ENCODE results near the gene SORCS2. TPM values are rescaled to one million over a fixed set of nuclear protein-coding genes. Genes with fewer than 3 reads are reported as not detected.

Gene SORCS2
- total RNA-seq, 2 experiments from 2014 or later = not detected

GRCh38 chr4:7291372-7292114 lies 99.2 kb downstream of the SORCS2 start:
- peaks cover 1% of the 10 kb centered on the region for H3K27me3 Mint-ChIP-seq
- no peak for DNase-seq
- H3K4me1 Mint-ChIP-seq = no peaks in the 10 kb centered on the region
- H3K9me3 Mint-ChIP-seq = no peaks in the 10 kb centered on the region
- no peak overlapping the region for H3K27ac Mint-ChIP-seq
- no peak overlapping the region for H3K4me3 Mint-ChIP-seq
- H3K36me3 Mint-ChIP-seq = no peaks in the 10 kb centered on the region

DNA sequence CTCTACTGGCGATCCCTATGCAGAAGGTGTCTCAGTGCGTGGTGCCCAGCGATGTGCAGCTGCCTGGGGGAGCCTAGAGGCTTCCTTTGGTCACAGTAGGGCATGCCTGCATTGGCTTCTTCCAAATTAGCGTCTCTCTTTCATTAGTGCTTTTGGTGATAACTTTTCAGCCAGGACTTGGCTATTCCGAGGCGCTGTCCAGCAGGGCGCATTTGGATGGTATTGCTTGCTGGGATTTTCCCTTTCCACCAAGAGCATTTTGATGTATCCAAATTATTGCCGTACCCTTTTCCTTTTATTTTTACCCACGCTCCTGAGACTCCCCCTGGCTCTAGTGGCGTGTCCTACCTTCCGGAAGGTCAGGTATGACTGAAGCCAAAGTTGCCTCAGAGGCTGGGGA lies 101.4 kb downstream of the SORCS2 start:
- H3K9me3 Mint-ChIP-seq = no peaks in the 10 kb centered on the region
- peaks cover 8% of the 10 kb centered on the region for H3K27me3 Mint-ChIP-seq
- H3K36me3 Mint-ChIP-seq = no peaks in the 10 kb centered on the region
- H3K4me1 Mint-ChIP-seq = no peaks in the 10 kb centered on the region
- no peak for DNase-seq
- H3K27ac Mint-ChIP-seq = no peak overlapping the region
- no peak overlapping the region for H3K4me3 Mint-ChIP-seq

- no peak for DNase-seq
- Mint-ChIP-seq H3K27ac (no peak overlapping the region), H3K27me3 (peaks cover 14% of the 10 kb centered on the region), H3K4me1 (no peaks in the 10 kb centered on the region), H3K9me3 (no peaks in the 10 kb centered on the region), H3K36me3 (no peaks in the 10 kb centered on the region), H3K4me3 (no peak overlapping the region)
Measured at GRCh38 chr4:7294176-7294756, 101.9 kb downstream of the SORCS2 start.

GRCh38 chr4:7295197-7295910 lies 103.0 kb downstream of the SORCS2 start:
- H3K27ac Mint-ChIP-seq = no peak overlapping the region
- peaks cover 18% of the 10 kb centered on the region for H3K27me3 Mint-ChIP-seq
- H3K36me3 Mint-ChIP-seq = no peaks in the 10 kb centered on the region
- no peaks in the 10 kb centered on the region for H3K9me3 Mint-ChIP-seq
- DNase-seq = no peak
- no peaks in the 10 kb centered on the region for H3K4me1 Mint-ChIP-seq
- no peak overlapping the region for H3K4me3 Mint-ChIP-seq

DNA sequence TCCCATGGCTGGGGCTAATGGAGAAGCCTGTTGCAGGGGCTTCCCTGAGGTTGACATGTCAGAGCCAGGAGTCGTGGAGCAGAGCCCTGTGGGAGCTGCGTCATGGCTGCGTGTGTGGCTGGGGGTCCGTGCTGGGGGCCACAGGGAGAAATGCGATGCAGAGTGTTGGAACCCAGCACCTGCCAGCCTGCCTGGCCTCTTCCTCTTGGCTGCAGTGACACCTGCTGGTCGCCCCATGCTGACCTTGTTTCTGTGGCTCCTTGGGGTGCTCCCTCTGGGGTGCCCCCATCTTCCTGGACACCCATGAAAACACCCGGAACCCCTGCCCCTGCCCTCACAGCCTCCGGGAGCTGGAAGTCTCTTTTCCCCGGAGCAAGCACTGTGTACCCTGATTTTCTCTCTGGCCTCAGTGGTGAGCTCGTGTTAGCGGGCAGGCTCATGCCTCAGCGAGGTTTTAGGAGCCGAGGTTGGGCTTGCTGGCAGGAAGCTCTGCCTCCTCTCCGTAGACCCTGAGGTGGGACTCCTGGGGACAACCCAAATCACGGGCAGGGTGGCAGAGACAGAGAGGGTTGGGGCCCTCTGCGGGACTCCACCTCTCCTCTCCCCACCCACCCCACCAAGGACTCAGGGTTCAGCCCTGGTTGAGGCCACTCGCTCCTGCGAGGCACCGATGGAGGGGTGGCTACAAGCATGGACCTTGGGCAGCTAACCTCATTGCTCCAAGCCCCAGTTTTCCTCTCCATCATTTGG lies 103.7 kb downstream of the SORCS2 start:
- Mint-ChIP-seq H3K4me1 (no peaks in the 10 kb centered on the region), H3K4me3 (no peak overlapping the region), H3K36me3 (no peaks in the 10 kb centered on the region), H3K27ac (no peak overlapping the region), H3K9me3 (no peaks in the 10 kb centered on the region), H3K27me3 (peaks cover 18% of the 10 kb centered on the region)
- peak; percentile 10 for DNase-seq

DNA sequence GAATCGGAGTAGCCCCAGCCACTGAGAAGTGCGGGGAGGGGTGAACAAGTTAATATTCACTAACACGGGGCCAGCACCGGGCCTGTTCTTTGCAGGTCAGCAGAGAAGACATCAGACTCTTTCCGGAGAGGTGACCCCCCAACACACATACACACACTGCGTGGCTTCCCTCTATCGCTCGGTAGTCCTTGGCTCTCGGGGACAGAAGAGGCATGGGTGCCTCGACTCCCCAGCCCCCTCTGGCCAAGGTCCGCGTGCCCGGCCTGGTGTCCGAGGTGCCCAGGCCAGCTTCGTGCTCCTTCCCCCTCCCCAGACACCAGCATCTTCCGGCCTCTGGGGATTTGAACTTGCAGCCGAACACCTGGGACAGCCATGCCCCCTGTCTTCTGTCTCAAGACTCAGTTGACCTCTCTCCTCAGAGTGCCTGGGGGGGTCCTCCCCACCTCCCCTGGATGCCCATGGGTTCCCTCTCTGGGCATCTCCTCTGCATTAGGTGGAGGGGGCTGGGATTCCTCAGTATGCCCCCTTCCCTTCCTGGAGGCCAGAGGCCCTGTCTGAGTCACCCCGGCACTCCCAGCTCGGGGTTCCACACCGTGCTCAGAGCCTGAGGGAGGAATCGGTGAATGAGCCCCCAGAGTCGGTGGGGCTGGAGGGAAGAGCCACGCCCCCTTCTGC lies 104.5 kb downstream of the SORCS2 start:
- DNase-seq = no peak
- peaks cover 18% of the 10 kb centered on the region for H3K27me3 Mint-ChIP-seq
- H3K4me1 Mint-ChIP-seq = no peaks in the 10 kb centered on the region
- H3K9me3 Mint-ChIP-seq = no peaks in the 10 kb centered on the region
- H3K4me3 Mint-ChIP-seq = no peak overlapping the region
- no peaks in the 10 kb centered on the region for H3K36me3 Mint-ChIP-seq
- H3K27ac Mint-ChIP-seq = no peak overlapping the region

GRCh38 chr4:7297374-7297773 lies 105.0 kb downstream of the SORCS2 start:
- Mint-ChIP-seq H3K27me3 (peaks cover 18% of the 10 kb centered on the region), H3K4me3 (no peak overlapping the region), H3K9me3 (no peaks in the 10 kb centered on the region), H3K36me3 (no peaks in the 10 kb centered on the region), H3K27ac (no peak overlapping the region), H3K4me1 (no peaks in the 10 kb centered on the region)
- DNase-seq = no peak

DNA sequence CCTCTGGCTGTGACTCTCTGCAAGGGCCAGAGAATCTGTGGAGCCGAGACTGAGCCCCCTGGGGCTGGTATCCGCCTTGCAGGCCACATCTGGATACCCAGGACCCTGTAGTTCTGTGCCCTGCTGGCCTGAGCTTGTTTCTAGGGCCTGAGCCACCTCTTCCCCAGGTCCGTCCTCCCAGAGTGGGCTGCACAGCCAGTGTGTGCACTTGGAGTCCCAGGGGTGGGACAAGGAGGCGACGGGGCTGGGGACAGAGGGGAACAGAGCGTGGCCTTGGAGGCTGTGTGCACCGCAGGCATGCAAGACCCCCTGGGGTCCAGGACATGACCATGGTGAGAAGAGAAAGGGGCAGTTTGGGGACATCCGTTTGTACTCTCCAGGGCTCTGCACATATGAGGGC lies 105.5 kb downstream of the SORCS2 start:
- no peaks in the 10 kb centered on the region for H3K36me3 Mint-ChIP-seq
- no peaks in the 10 kb centered on the region for H3K9me3 Mint-ChIP-seq
- no peak overlapping the region for H3K4me3 Mint-ChIP-seq
- no peak for DNase-seq
- H3K27ac Mint-ChIP-seq = no peak overlapping the region
- no peaks in the 10 kb centered on the region for H3K4me1 Mint-ChIP-seq
- peaks cover 18% of the 10 kb centered on the region for H3K27me3 Mint-ChIP-seq

GRCh38 chr4:7298619-7299009 lies 106.3 kb downstream of the SORCS2 start:
- Mint-ChIP-seq H3K27ac (no peak overlapping the region), H3K36me3 (no peaks in the 10 kb centered on the region), H3K27me3 (peaks cover 18% of the 10 kb centered on the region), H3K4me3 (no peak overlapping the region), H3K4me1 (no peaks in the 10 kb centered on the region), H3K9me3 (no peaks in the 10 kb centered on the region)
- DNase-seq = no peak

- Mint-ChIP-seq H3K4me1 (no peaks in the 10 kb centered on the region), H3K9me3 (no peaks in the 10 kb centered on the region), H3K27me3 (peaks cover 18% of the 10 kb centered on the region), H3K27ac (no peak overlapping the region), H3K36me3 (no peaks in the 10 kb centered on the region), H3K4me3 (no peak overlapping the region)
- DNase-seq = no peak
Measured at GRCh38 chr4:7299010-7299907, 106.9 kb downstream of the SORCS2 start.

GRCh38 chr4:7299908-7300710 lies 107.8 kb downstream of the SORCS2 start:
- no peak for DNase-seq

GRCh38 chr4:7300711-7301095 lies 108.4 kb downstream of the SORCS2 start:
- Mint-ChIP-seq H3K27ac (no peak overlapping the region), H3K4me3 (no peak overlapping the region), H3K9me3 (no peaks in the 10 kb centered on the region), H3K4me1 (no peaks in the 10 kb centered on the region), H3K27me3 (peaks cover 18% of the 10 kb centered on the region), H3K36me3 (no peaks in the 10 kb centered on the region)
- no peak for DNase-seq

More at GRCh38 chr4:7299908-7300710, 107.8 kb downstream of the SORCS2 start:
- no peaks in the 10 kb centered on the region for H3K36me3 Mint-ChIP-seq
- H3K4me3 Mint-ChIP-seq = no peak overlapping the region
- no peak overlapping the region for H3K27ac Mint-ChIP-seq
- H3K4me1 Mint-ChIP-seq = no peaks in the 10 kb centered on the region
- no peaks in the 10 kb centered on the region for H3K9me3 Mint-ChIP-seq
- H3K27me3 Mint-ChIP-seq = peaks cover 18% of the 10 kb centered on the region

- Mint-ChIP-seq H3K4me1 (no peaks in the 10 kb centered on the region), H3K27me3 (peaks cover 18% of the 10 kb centered on the region), H3K4me3 (no peak overlapping the region), H3K27ac (no peak overlapping the region), H3K36me3 (no peaks in the 10 kb centered on the region), H3K9me3 (no peaks in the 10 kb centered on the region)
- DNase-seq = no peak
Measured at GRCh38 chr4:7301126-7301785, 108.9 kb downstream of the SORCS2 start.

Data from activated naive CD8-positive, alpha-beta T cell treated with anti-CD3 and anti-CD28 coated beads for 36 hours (primary cell).